Heart left ventricle (tissue), 16 donors: Measurements from ENCODE around the gene CD22. TPM values are rescaled to one million over a fixed set of nuclear protein-coding genes. Genes with fewer than 3 reads are reported as not detected.

Experiments
- ATAC-seq, 4 donors: fragments of 200-7000 bp; cut with Tn5 transposase; one replicate each; pipeline ENCODE4 v1.9.1; 2020 to 2022; ENCODE audit warnings: moderate library complexity in 4 of 4, mild to moderate bottlenecking in 3 of 4, moderate number of reproducible peaks in 1 of 4
- DNase-seq, 5 donors: peaks; one replicate each; pipeline ENCODE4 v3.0.0-alpha.2; 2020
- H3K27ac ChIP-seq, 12 donors: fragments of 200-600 bp; sonication (generic) in 4 of 12; one replicate each; pipeline versions ENCODE4 v1.5.0 to v1.8.0; 2016 to 2022; ENCODE audit warnings: mild to moderate bottlenecking in 2 of 12
- H3K27me3 ChIP-seq, 9 donors: fragments of 200-600 bp; sonication (generic) in 2 of 9; one replicate each; pipeline versions ENCODE4 v1.5.1 to v1.8.0; 2016 to 2022; ENCODE audit warnings: mild to moderate bottlenecking in 3 of 9
- H3K36me3 ChIP-seq, 9 donors: fragments of 200-600 bp; sonication (generic) in 2 of 9; one replicate each; pipeline versions ENCODE4 v1.5.0 to v1.8.0; 2018 to 2022; ENCODE audit warnings: mild to moderate bottlenecking in 2 of 9
- H3K4me1 ChIP-seq, 12 donors: fragments of 200-600 bp; sonication (generic) in 4 of 12; one replicate each; pipeline versions ENCODE4 v1.5.0 to v1.8.0; 2016 to 2022; ENCODE audit warnings: mild to moderate bottlenecking in 3 of 12
- H3K4me3 ChIP-seq, 12 donors: fragments of 200-600 bp; sonication (generic) in 4 of 12; one replicate each; pipeline versions ENCODE4 v1.5.0 to v1.8.0; 2017 to 2022; ENCODE audit warnings: mild to moderate bottlenecking in 9 of 12, moderate library complexity in 4 of 12
- H3K9me3 ChIP-seq, 12 donors: fragments of 200-600 bp; sonication (generic) in 4 of 12; one replicate each; pipeline versions ENCODE4 v1.5.0 to v1.8.0; 2016 to 2022; ENCODE audit warnings: mild to moderate bottlenecking in 1 of 12
- CTCF ChIP-seq, 12 donors: fragments of 200-600 bp; sonication (generic) in 4 of 12; IDR thresholded peaks; one replicate each; pipeline versions ENCODE4 v1.5.0 to v1.8.0; 2018 to 2022; ENCODE audit warnings: antibody characterized with exemption in 12 of 12, mild to moderate bottlenecking in 5 of 12
- POLR2A ChIP-seq, 2 donors: fragments of 450-650 bp; IDR thresholded peaks; one replicate each; pipeline ENCODE4 v1.6.1; 2017; ENCODE audit warnings: antibody characterized with exemption in 2 of 2, mild to moderate bottlenecking in 2 of 2, moderate library complexity in 2 of 2
- WGBS, 4 donors: extraction: QIAGEN DNeasy Blood & Tissue Kit in 2 of 4; methylation state at CpG; one replicate each; pipeline versions ENCODE4 v1.1.5 to v1.1.7; 2013 to 2018; 5-methylcytosine and 5-hydroxymethylcytosine counted together
- intact Hi-C, 10 donors: fragments of 100-400 bp; cut with DNase I; formaldehyde crosslinking; loops; one replicate each; pipeline versions ENCODE4 v1.11.1 to v1.14.2; 2022
- polyA plus RNA-seq, 2 donors: library from polyadenylated mRNA; stranded (reverse); fragments of 200-250 nt; gene quantifications; one replicate each; pipeline ENCODE4 v1.2.3, GENCODE V29; 2013
- total RNA-seq, 9 donors: library from RNA; depleted of rRNA in 2 of 9; stranded (reverse); fragments of >200 nt in 2 of 9; fragmentation: NEBNext Ultra II Directional in 3 of 9; extraction: Animal tissue kit (Norgen Biotek cat#: 25700) in 3 of 9; gene quantifications; one replicate each; pipeline versions ENCODE4 v1.1.0 to v1.2.4, GENCODE V29; 2016 to 2023
- donor health status: ischemic (EF 13 %, LVEDD 7.1; RV severe dilation, severe dysfunction).
- donor health status: healthy with polysubstance abuse.
- donor health status: DM: no; HTN: yes; CAD: no.
- donor health status: DM: no; HTN: no; CAD: no.
- donor health status: ischemic (EF 25% LVEDD 6.9; RV normal size, moderate dysfunction).
- donor health status: ischemic (EF 25% LVEDD 5.7; RV mildly dilated, moderate dysfunction).
- donor health status: healthy.
- donor health status: DM: yes; HTN: yes; CAD: no.
- donor health status: ischemic (EF 35%, LVEDD 5.7; RV mildly dilated, moderate dysfunction).
- donor health status: nonischemic (EF 11% LVEDD 7.7; RV severe dilation, severe dysfunction).
- donor health status: DM: yes; HTN: yes; CAD: no.
- donor health status: PGD.
- donor health status: ischemic (EF 29% LVEDD 5.4; RV normal size, mild dysfunction).
- donor health status: nonischemic (EF 23%, LVEDD 6.1; RV moderate dilation, normal function).

CD22 gene
- total and polyA plus RNA-seq, 11 donors = 0.11 to 3.3 (median 1.0) TPM; not detected in 2

- ATAC-seq (peak; percentile 67 to 80 (median 78)), DNase-seq (peak; percentile 56 to 73 (median 68))
- WGBS, 4 donors = 25 to 34% (median 29%) methylated on average over 28 to 32 of the region's 32 CpGs
- Histone ChIP-seq H3K27ac (no peak overlapping the region), H3K36me3 (no peaks in the 10 kb centered on the region), H3K9me3 (no peaks in the 10 kb centered on the region), H3K4me3 (no peak overlapping the region), H3K4me1 (peaks cover 0 to 16% (median 0%) of the 10 kb centered on the region in 12 donors), H3K27me3 (peaks cover 0 to 12% (median 0%) of the 10 kb centered on the region in 9 donors)
- peak; percentile 61 to 83 (median 80) for TF ChIP-seq CTCF (IDR thresholded peaks at IDR 0.05)
- TF ChIP-seq POLR2A (IDR thresholded peaks at IDR 0.05) = no peak
- intact Hi-C loops = loop anchor here (1.0 to 10.0 kb wide), 11 partner anchors 115 to 362 kb away; partner anchors contain the start of genes KRTDAP (in 2 of the 10) and KMT2B (in 1 of the 10)
Measured at GRCh38 chr19:35352448-35353304, 23.7 kb downstream of the CD22 start.

- H3K27ac ChIP-seq = no peak overlapping the region
- ATAC-seq = no peak
- peak in 1 of 5 donors; percentile 9 for DNase-seq
- H3K4me1 ChIP-seq = peaks cover 0 to 17% (median 3%) of the 10 kb centered on the region in 12 donors
- 82 to 86% (median 83%) methylated on average over 9 of the region's 9 CpGs for WGBS, 4 donors
- no peaks in the 10 kb centered on the region for H3K9me3 ChIP-seq
- no peak overlapping the region for H3K4me3 ChIP-seq
- intact Hi-C loops = loop anchor here in 9 of 10 donors (1.0 to 10.0 kb wide), 10 partner anchors 114 to 361 kb away; partner anchors contain the start of genes KRTDAP (in 2 of the 9) and KMT2B (in 1 of the 9)
- no peaks in the 10 kb centered on the region for H3K36me3 ChIP-seq
- peaks cover 0 to 7% (median 0%) of the 10 kb centered on the region in 9 donors for H3K27me3 ChIP-seq
- TF ChIP-seq CTCF (IDR thresholded peaks at IDR 0.05) (no peak), POLR2A (IDR thresholded peaks at IDR 0.05) (no peak)
Measured at GRCh38 chr19:35353635-35354034, 24.6 kb downstream of the CD22 start.

- DNase-seq (peak in 1 of 5 donors; percentile 13), ATAC-seq (no peak)
- H3K4me3 ChIP-seq = no peak overlapping the region
- H3K9me3 ChIP-seq = no peaks in the 10 kb centered on the region
- no peaks in the 10 kb centered on the region for H3K36me3 ChIP-seq
- intact Hi-C loops = loop anchor here in 6 of 10 donors (5.0 to 10.0 kb wide), 6 partner anchors 112 to 360 kb away; partner anchors contain the start of genes KRTDAP (in 2 of the 6) and KMT2B (in 1 of the 6)
- no peak overlapping the region for H3K27ac ChIP-seq
- H3K27me3 ChIP-seq = peaks cover 0 to 5% (median 0%) of the 10 kb centered on the region in 9 donors
- TF ChIP-seq CTCF (IDR thresholded peaks at IDR 0.05) (no peak), POLR2A (IDR thresholded peaks at IDR 0.05) (no peak)
- peaks cover 0 to 17% (median 3%) of the 10 kb centered on the region in 12 donors for H3K4me1 ChIP-seq
- WGBS, 4 donors = 89 to 92% (median 91%) methylated on average over 8 of the region's 8 CpGs
Measured at GRCh38 chr19:35354898-35355297, 25.9 kb downstream of the CD22 start.
